ENCODE results near the gene MYOD1. TPM values are rescaled to one million over a fixed set of nuclear protein-coding genes. Genes with fewer than 3 reads are reported as not detected.

The MYOD1 gene
- total RNA-seq, 1 donor from 2014 or later, result not detected

DNA sequence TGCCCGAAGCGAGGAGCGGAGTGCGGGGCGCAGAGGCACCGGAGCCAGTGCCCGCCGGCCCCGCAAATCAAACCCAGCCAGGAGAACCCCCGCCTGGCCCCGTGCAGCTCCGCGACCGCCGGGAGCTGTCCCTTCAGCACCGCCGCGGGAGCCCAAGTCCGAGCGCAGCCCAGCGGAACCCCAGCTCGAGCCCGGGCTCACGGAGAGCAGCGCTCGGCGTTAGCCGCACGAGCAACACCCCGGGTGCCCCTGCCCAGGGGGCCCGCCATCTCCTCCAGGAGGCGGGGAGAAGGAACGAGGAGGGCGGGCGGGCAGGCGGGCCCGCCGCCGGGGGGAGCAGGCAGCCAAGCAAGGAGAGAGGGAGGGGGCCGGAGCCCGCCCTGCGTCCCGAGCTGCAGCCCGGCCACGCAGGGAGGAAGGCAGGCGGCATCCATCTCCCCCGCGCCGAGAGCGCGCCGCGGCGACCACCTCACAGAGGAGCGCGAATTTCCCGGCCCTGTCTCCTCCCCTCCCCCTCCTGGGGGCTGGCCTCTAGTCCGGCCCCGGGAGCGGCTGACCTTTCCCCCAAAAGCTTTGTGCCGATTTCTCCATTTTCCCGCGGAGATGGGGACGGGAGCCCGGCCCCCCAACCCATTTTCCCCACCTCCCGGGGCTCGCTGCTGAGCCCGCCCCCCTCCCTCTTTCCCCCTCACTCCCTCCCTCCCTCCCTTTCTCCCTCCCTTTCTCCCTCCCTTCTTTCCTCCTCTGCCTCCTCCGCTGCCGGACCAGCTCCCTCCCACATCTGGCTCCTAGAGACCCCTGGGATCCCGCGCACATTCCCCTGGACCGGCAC, 15.8 kb downstream of the MYOD1 start:
- H3K27me3 Mint-ChIP-seq, result peaks cover 45% of the 10 kb centered on the region
- intact Hi-C loops (cut with micrococcal nuclease), result loop anchor here (5.0 kb wide), 2 partner anchors 348 to 372 kb away; partner anchors contain the start of genes KCNJ11 and SAAL1
- peaks cover 5% of the 10 kb centered on the region for H3K4me1 Mint-ChIP-seq
- no peak for DNase-seq
- H3K9me3 Mint-ChIP-seq, result no peaks in the 10 kb centered on the region
- no peak for ATAC-seq (ENCODE audit: low read depth)
- ChIA-PET CTCF (no interaction called here), POLR2A (no interaction called here)
- no peaks in the 10 kb centered on the region for H3K36me3 Mint-ChIP-seq (ENCODE audit: low read depth)
- H3K4me3 Mint-ChIP-seq, result no peak overlapping the region
- no peak overlapping the region for H3K27ac Mint-ChIP-seq
- TF ChIP-seq, protein P1, sequence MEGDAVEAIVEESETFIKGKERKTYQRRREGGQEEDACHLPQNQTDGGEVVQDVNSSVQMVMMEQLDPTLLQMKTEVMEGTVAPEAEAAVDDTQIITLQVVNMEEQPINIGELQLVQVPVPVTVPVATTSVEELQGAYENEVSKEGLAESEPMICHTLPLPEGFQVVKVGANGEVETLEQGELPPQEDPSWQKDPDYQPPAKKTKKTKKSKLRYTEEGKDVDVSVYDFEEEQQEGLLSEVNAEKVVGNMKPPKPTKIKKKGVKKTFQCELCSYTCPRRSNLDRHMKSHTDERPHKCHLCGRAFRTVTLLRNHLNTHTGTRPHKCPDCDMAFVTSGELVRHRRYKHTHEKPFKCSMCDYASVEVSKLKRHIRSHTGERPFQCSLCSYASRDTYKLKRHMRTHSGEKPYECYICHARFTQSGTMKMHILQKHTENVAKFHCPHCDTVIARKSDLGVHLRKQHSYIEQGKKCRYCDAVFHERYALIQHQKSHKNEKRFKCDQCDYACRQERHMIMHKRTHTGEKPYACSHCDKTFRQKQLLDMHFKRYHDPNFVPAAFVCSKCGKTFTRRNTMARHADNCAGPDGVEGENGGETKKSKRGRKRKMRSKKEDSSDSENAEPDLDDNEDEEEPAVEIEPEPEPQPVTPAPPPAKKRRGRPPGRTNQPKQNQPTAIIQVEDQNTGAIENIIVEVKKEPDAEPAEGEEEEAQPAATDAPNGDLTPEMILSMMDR (IDR thresholded peaks at IDR 0.05), result no peak

DNA sequence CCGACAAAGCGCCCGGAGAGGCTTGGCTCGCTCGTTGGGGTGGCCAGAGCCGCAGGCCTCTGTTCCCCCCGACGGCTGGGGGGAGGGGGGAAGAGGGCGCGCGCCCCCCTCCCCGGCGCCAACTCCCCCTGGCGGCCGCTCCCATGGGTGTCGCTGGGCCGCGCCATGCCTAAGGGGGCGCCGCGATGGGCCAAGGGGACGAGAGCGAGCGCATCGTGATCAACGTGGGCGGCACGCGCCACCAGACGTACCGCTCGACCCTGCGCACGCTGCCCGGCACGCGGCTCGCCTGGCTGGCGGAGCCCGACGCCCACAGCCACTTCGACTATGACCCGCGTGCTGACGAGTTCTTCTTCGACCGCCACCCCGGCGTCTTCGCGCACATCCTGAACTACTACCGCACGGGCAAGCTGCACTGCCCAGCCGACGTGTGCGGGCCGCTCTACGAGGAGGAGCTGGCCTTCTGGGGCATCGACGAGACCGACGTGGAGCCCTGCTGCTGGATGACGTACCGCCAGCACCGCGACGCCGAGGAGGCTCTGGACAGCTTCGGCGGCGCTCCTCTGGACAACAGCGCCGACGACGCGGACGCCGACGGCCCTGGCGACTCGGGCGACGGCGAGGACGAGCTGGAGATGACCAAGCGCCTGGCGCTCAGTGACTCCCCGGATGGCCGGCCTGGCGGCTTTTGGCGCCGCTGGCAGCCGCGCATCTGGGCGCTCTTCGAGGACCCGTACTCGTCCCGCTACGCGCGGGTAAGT, 16.6 kb downstream of the MYOD1 start:
- Mint-ChIP-seq H3K9me3 (no peaks in the 10 kb centered on the region), H3K27me3 (peaks cover 44% of the 10 kb centered on the region), H3K27ac (no peak overlapping the region), H3K36me3 (ENCODE audit: low read depth) (no peaks in the 10 kb centered on the region), H3K4me3 (no peak overlapping the region), H3K4me1 (peaks cover 5% of the 10 kb centered on the region)
- CTCF ChIA-PET, result no interaction called here
- intact Hi-C loops (cut with micrococcal nuclease), result no loop called here
- no peak for DNase-seq
- POLR2A ChIA-PET, result no interaction called here
- no peak for ATAC-seq (ENCODE audit: low read depth)
- TF ChIP-seq, protein P1 (IDR thresholded peaks at IDR 0.05), result no peak

DNA sequence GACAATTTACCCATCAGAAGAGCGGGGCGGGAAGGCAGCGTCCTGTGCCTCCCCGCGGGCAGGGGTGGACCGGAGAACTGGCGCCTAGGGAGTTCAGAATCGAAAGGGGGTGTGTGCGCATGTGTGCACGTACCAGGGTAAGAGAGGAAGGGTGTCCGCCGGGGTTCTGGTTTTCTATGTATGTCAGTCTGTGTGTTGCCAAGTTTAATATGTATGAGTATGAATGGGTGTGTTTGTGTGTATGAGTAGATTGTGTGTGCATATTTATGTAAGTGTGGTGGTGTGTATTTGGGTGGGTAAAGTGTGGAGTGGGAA, 17.2 kb downstream of the MYOD1 start:
- Mint-ChIP-seq H3K4me3 (no peak overlapping the region), H3K36me3 (ENCODE audit: low read depth) (no peaks in the 10 kb centered on the region), H3K9me3 (no peaks in the 10 kb centered on the region), H3K27me3 (peaks cover 46% of the 10 kb centered on the region), H3K27ac (no peak overlapping the region), H3K4me1 (peaks cover 5% of the 10 kb centered on the region)
- TF ChIP-seq, protein P1 (IDR thresholded peaks at IDR 0.05), result no peak
- POLR2A ChIA-PET, result no interaction called here
- ATAC-seq (ENCODE audit: low read depth), result no peak
- CTCF ChIA-PET, result no interaction called here
- intact Hi-C loops (cut with micrococcal nuclease), result no loop called here
- DNase-seq, result no peak

DNA sequence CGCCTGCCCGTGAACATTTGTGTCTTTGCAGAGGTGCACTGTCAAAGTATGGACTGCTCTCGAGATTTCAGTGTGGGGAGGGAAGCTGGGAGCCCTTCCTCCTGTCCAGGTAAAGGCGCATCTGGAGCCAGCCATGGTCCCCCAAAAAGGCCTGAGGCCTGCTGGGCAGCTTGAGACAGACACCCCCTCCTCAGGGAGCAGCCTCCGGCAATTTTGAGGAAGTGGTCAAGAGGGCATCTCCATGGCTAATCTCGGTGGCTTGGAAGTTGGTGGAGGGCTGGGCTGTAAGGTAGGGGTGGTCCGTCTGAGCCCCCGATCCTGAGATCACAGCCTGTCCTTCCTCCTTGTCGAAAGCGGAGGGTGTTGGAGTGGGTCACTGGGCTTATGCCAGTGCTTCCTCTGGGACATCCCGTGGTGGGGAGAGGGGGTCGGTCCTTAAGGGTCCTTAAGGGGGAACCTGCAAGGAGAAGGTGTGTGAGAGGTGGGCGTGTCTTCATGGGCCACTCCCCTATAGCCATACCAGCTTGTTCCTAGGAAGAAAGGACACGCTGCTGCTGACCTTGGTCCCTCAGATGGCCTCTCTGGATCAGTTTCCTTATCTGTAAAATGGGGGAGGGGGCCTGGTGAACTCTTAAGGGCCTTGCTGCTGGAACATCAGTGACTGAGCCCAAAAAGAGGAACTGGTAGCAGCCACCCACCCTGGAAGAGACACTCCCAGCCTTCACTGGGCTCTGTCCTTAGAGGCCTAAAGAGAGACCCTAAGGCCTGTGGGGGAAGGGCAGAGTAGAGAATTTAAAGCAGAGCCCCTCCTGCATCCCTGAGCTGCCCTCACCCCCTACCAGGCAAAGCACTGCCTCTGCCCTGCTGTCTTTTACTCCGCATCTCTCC, 17.8 kb downstream of the MYOD1 start:
- peaks cover 47% of the 10 kb centered on the region for H3K27me3 Mint-ChIP-seq

More for the DNA sequence above, 17.8 kb downstream of the MYOD1 start:
- no peak for DNase-seq
- TF ChIP-seq, protein P1 (IDR thresholded peaks at IDR 0.05), result no peak
- ChIA-PET POLR2A (no interaction called here), CTCF (no interaction called here)
- no peak for ATAC-seq (ENCODE audit: low read depth)
- Mint-ChIP-seq H3K4me3 (no peak overlapping the region), H3K9me3 (no peaks in the 10 kb centered on the region), H3K4me1 (peaks cover 5% of the 10 kb centered on the region), H3K36me3 (ENCODE audit: low read depth) (no peaks in the 10 kb centered on the region), H3K27ac (no peak overlapping the region)
- intact Hi-C loops (cut with micrococcal nuclease), result no loop called here

Data from activated B cell treated with CpG ODN at 0.5 μM for 24 hours (primary cell).